ENCODE data around the gene BZW2. TPM values are rescaled to one million over a fixed set of nuclear protein-coding genes. Genes with fewer than 3 reads are reported as not detected.

The BZW2 gene
- total RNA-seq, 6 experiments from 2014 or later, result 9.6 to 25.3 (median 12.1) TPM

- Histone ChIP-seq H3K27me3 (no peaks in the 10 kb centered on the region), H3K4me3 (no peak overlapping the region), H3K4me1 (no peaks in the 10 kb centered on the region), H3K27ac (no peak overlapping the region), H3K36me3 (peaks cover 0 to 2% (median 0%) of the 10 kb centered on the region in 4 donors), H3K9me3 (no peaks in the 10 kb centered on the region)
- no peak for TF ChIP-seq POLR2A (IDR thresholded peaks at IDR 0.05)
- no peak for TF ChIP-seq CTCF (IDR thresholded peaks at IDR 0.05)
- no peak for DNase-seq
- no peak for ATAC-seq
- intact Hi-C loops (cut with DNase I), result no loop called here
- 86% methylated on average over 4 of the region's 4 CpGs for WGBS (ENCODE audit: insufficient coverage, low coverage, low lambda C conversion rate, missing lambda C conversion rate)
Observed at GRCh38 chr7:16710651-16711050, 64.7 kb downstream of the BZW2 start.

- DNase-seq, result no peak
- Histone ChIP-seq H3K4me1 (no peaks in the 10 kb centered on the region), H3K9me3 (no peaks in the 10 kb centered on the region), H3K36me3 (no peaks in the 10 kb centered on the region), H3K27me3 (no peaks in the 10 kb centered on the region), H3K27ac (no peak overlapping the region), H3K4me3 (no peak overlapping the region)
- TF ChIP-seq POLR2A (IDR thresholded peaks at IDR 0.05) (no peak), CTCF (IDR thresholded peaks at IDR 0.05) (no peak)
- 80% methylated on average over 4 of the region's 4 CpGs for WGBS (ENCODE audit: insufficient coverage, low coverage, low lambda C conversion rate, missing lambda C conversion rate)
- ATAC-seq, result no peak
- intact Hi-C loops (cut with DNase I), result no loop called here
Observed at GRCh38 chr7:16711730-16712129, 65.7 kb downstream of the BZW2 start.

- Histone ChIP-seq H3K27me3 (no peaks in the 10 kb centered on the region), H3K27ac (no peak overlapping the region), H3K4me3 (no peak overlapping the region), H3K9me3 (no peaks in the 10 kb centered on the region), H3K36me3 (no peaks in the 10 kb centered on the region), H3K4me1 (no peaks in the 10 kb centered on the region)
- ATAC-seq, result no peak
- DNase-seq, result no peak
- 100% methylated on average over 2 of the region's 4 CpGs for WGBS (ENCODE audit: insufficient coverage, low coverage, low lambda C conversion rate, missing lambda C conversion rate)
- intact Hi-C loops (cut with DNase I), result no loop called here
- TF ChIP-seq POLR2A (IDR thresholded peaks at IDR 0.05) (no peak), CTCF (IDR thresholded peaks at IDR 0.05) (no peak)
Observed at GRCh38 chr7:16712916-16713315, 66.9 kb downstream of the BZW2 start.

GRCh38 chr7:16715928-16716327 lies 69.9 kb downstream of the BZW2 start:
- no peaks in the 10 kb centered on the region for H3K4me1 ChIP-seq
- DNase-seq (no peak), ATAC-seq (no peak)
- no peak overlapping the region for H3K4me3 ChIP-seq
- no peaks in the 10 kb centered on the region for H3K27me3 ChIP-seq
- no peaks in the 10 kb centered on the region for H3K36me3 ChIP-seq
- H3K9me3 ChIP-seq, result no peaks in the 10 kb centered on the region
- TF ChIP-seq CTCF (IDR thresholded peaks at IDR 0.05), result no peak
- TF ChIP-seq POLR2A (IDR thresholded peaks at IDR 0.05), result no peak
- H3K27ac ChIP-seq, result no peak overlapping the region
- intact Hi-C loops (cut with DNase I), result no loop called here

- H3K4me3 ChIP-seq, result no peak overlapping the region
- TF ChIP-seq POLR2A (IDR thresholded peaks at IDR 0.05) (no peak), CTCF (IDR thresholded peaks at IDR 0.05) (no peak)
- DNase-seq, result no peak
- H3K36me3 ChIP-seq, result no peaks in the 10 kb centered on the region
- H3K27ac ChIP-seq, result no peak overlapping the region
- H3K4me1 ChIP-seq, result no peaks in the 10 kb centered on the region
- no peaks in the 10 kb centered on the region for H3K9me3 ChIP-seq
- ATAC-seq, result no peak
- WGBS (ENCODE audit: insufficient coverage, low coverage, low lambda C conversion rate, missing lambda C conversion rate), result 86% methylated on average over 3 of the region's 3 CpGs
- no peaks in the 10 kb centered on the region for H3K27me3 ChIP-seq
- intact Hi-C loops (cut with DNase I), result no loop called here
Observed at GRCh38 chr7:16718111-16718656, 72.2 kb downstream of the BZW2 start.

All from right lobe of liver (tissue), 6 donors.